ENCODE results near the gene ADAMTS3.
A peak's percentile ranks its signal among the peaks of the same experiment; 100 is the strongest.
"Not testable (repeated sequence)": the region's sequence is repeated elsewhere in the genome, so short reads cannot be mapped to it uniquely, and the experiment has no call there.

Gene ADAMTS3

GRCh38 chr4:72432282-72432681, 136.7 kb downstream of the ADAMTS3 start:
- peak; percentile 19 for DNase-seq
- in situ Hi-C loops (cut with HindIII; ENCODE audit: low pct_ligation_motif_present, low pct_unique_long_range_greater_than_20kb, low sequenced_read_pairs), result no loop called here

GRCh38 chr4:72430988-72431387, 138.0 kb downstream of the ADAMTS3 start:
- DNase-seq, result no peak
- in situ Hi-C loops (cut with HindIII; ENCODE audit: low pct_ligation_motif_present, low pct_unique_long_range_greater_than_20kb, low sequenced_read_pairs), result no loop called here

- in situ Hi-C loops (cut with HindIII; ENCODE audit: low pct_ligation_motif_present, low pct_unique_long_range_greater_than_20kb, low sequenced_read_pairs), result no loop called here
- DNase-seq, result peak; percentile 21
These were observed 139.0 kb downstream of the ADAMTS3 start for GRCh38 chr4:72430050-72430449.

- in situ Hi-C loops (cut with HindIII; ENCODE audit: low pct_ligation_motif_present, low pct_unique_long_range_greater_than_20kb, low sequenced_read_pairs), result no loop called here
- no peak for DNase-seq
These were observed 139.6 kb downstream of the ADAMTS3 start for GRCh38 chr4:72429397-72429889.

- in situ Hi-C loops (cut with HindIII; ENCODE audit: low pct_ligation_motif_present, low pct_unique_long_range_greater_than_20kb, low sequenced_read_pairs), result no loop called here
- no peak for DNase-seq
These were observed 142.0 kb downstream of the ADAMTS3 start for GRCh38 chr4:72427057-72427456.

GRCh38 chr4:72425908-72426307, 143.1 kb downstream of the ADAMTS3 start:
- in situ Hi-C loops (cut with HindIII; ENCODE audit: low pct_ligation_motif_present, low pct_unique_long_range_greater_than_20kb, low sequenced_read_pairs); DNase-seq: not testable (repeated sequence)

- DNase-seq, result no peak
- in situ Hi-C loops (cut with HindIII; ENCODE audit: low pct_ligation_motif_present, low pct_unique_long_range_greater_than_20kb, low sequenced_read_pairs), result no loop called here
These were observed 145.0 kb downstream of the ADAMTS3 start for GRCh38 chr4:72424006-72424405.

- DNase-seq, result no peak
- in situ Hi-C loops (cut with HindIII; ENCODE audit: low pct_ligation_motif_present, low pct_unique_long_range_greater_than_20kb, low sequenced_read_pairs), result no loop called here
These were observed 146.6 kb downstream of the ADAMTS3 start for GRCh38 chr4:72422416-72422815.

GRCh38 chr4:72418458-72418857, 150.6 kb downstream of the ADAMTS3 start:
- peak; percentile 28 for DNase-seq

GRCh38 chr4:72410158-72410557, 158.9 kb downstream of the ADAMTS3 start:
- in situ Hi-C loops (cut with HindIII; ENCODE audit: low pct_ligation_motif_present, low pct_unique_long_range_greater_than_20kb, low sequenced_read_pairs), result no loop called here

More at GRCh38 chr4:72418458-72418857, 150.6 kb downstream of the ADAMTS3 start:
- in situ Hi-C loops (cut with HindIII; ENCODE audit: low pct_ligation_motif_present, low pct_unique_long_range_greater_than_20kb, low sequenced_read_pairs), result no loop called here

GRCh38 chr4:72408568-72408967, 160.5 kb downstream of the ADAMTS3 start:
- in situ Hi-C loops (cut with HindIII; ENCODE audit: low pct_ligation_motif_present, low pct_unique_long_range_greater_than_20kb, low sequenced_read_pairs), result no loop called here
- DNase-seq, result no peak

More at GRCh38 chr4:72410158-72410557, 158.9 kb downstream of the ADAMTS3 start:
- DNase-seq, result no peak

GRCh38 chr4:72405417-72405816, 163.6 kb downstream of the ADAMTS3 start:
- DNase-seq, result no peak
- in situ Hi-C loops (cut with HindIII; ENCODE audit: low pct_ligation_motif_present, low pct_unique_long_range_greater_than_20kb, low sequenced_read_pairs), result no loop called here

GRCh38 chr4:72397314-72397713, 171.7 kb downstream of the ADAMTS3 start:
- DNase-seq, result no peak
- in situ Hi-C loops (cut with HindIII; ENCODE audit: low pct_ligation_motif_present, low pct_unique_long_range_greater_than_20kb, low sequenced_read_pairs), result no loop called here

- in situ Hi-C loops (cut with HindIII; ENCODE audit: low pct_ligation_motif_present, low pct_unique_long_range_greater_than_20kb, low sequenced_read_pairs), result no loop called here
These were observed 174.9 kb downstream of the ADAMTS3 start for GRCh38 chr4:72394012-72394663.

GRCh38 chr4:72391281-72391680, 177.7 kb downstream of the ADAMTS3 start:
- peak; percentile 63 for DNase-seq
- in situ Hi-C loops (cut with HindIII; ENCODE audit: low pct_ligation_motif_present, low pct_unique_long_range_greater_than_20kb, low sequenced_read_pairs), result no loop called here

More at GRCh38 chr4:72394012-72394663, 174.9 kb downstream of the ADAMTS3 start:
- DNase-seq, result peak; percentile 93

- in situ Hi-C loops (cut with HindIII; ENCODE audit: low pct_ligation_motif_present, low pct_unique_long_range_greater_than_20kb, low sequenced_read_pairs), result no loop called here
- DNase-seq, result no peak
These were observed 178.6 kb downstream of the ADAMTS3 start for GRCh38 chr4:72390409-72390808.

GRCh38 chr4:72388521-72388920, 180.5 kb downstream of the ADAMTS3 start:
- in situ Hi-C loops (cut with HindIII; ENCODE audit: low pct_ligation_motif_present, low pct_unique_long_range_greater_than_20kb, low sequenced_read_pairs), result no loop called here
- no peak for DNase-seq

GRCh38 chr4:72387959-72388358, 181.1 kb downstream of the ADAMTS3 start:
- in situ Hi-C loops (cut with HindIII; ENCODE audit: low pct_ligation_motif_present, low pct_unique_long_range_greater_than_20kb, low sequenced_read_pairs), result no loop called here
- DNase-seq, result no peak

- no peak for DNase-seq
- in situ Hi-C loops (cut with HindIII; ENCODE audit: low pct_ligation_motif_present, low pct_unique_long_range_greater_than_20kb, low sequenced_read_pairs), result no loop called here
These were observed 185.6 kb downstream of the ADAMTS3 start for GRCh38 chr4:72383439-72383838.

GRCh38 chr4:72378901-72379300, 190.1 kb downstream of the ADAMTS3 start:
- in situ Hi-C loops (cut with HindIII; ENCODE audit: low pct_ligation_motif_present, low pct_unique_long_range_greater_than_20kb, low sequenced_read_pairs), result no loop called here
- no peak for DNase-seq

Measured in ACHN (cell line).